Heart right ventricle (tissue), 16 donors: ENCODE results near the gene SNAPIN. TPM values are rescaled to one million over a fixed set of nuclear protein-coding genes. Genes with fewer than 3 reads are reported as not detected.

ENCODE experiments used
- ATAC-seq, 8 donors: fragments of 200-7000 bp; cut with Tn5 transposase; one replicate each; pipeline ENCODE4 v1.9.1; 2020; ENCODE audit warnings: mild to moderate bottlenecking in 8 of 8, moderate library complexity in 8 of 8, moderate number of reproducible peaks in 1 of 8
- DNase-seq, 2 donors: peaks; one replicate each; pipeline ENCODE4 v3.0.0-alpha.2; 2020
- H3K27ac ChIP-seq, 10 donors: fragments of 200-600 bp; sonication (generic) in 2 of 10; one replicate each; pipeline versions ENCODE4 v1.5.0 to v1.8.0; 2020 to 2022; ENCODE audit warnings: mild to moderate bottlenecking in 3 of 10
- H3K27me3 ChIP-seq, 7 donors: fragments of 200-600 bp; one replicate each; pipeline ENCODE4 v1.8.0; 2021 to 2022; ENCODE audit warnings: mild to moderate bottlenecking in 2 of 7
- H3K36me3 ChIP-seq, 9 donors: fragments of 200-600 bp; sonication (generic) in 1 of 9; one replicate each; pipeline versions ENCODE4 v1.5.0 to v1.8.0; 2020 to 2022; ENCODE audit warnings: mild to moderate bottlenecking in 2 of 9
- H3K4me1 ChIP-seq, 9 donors: fragments of 200-600 bp; sonication (generic) in 1 of 9; one replicate each; pipeline versions ENCODE4 v1.5.0 to v1.8.0; 2020 to 2022; ENCODE audit warnings: mild to moderate bottlenecking in 4 of 9
- H3K4me3 ChIP-seq, 10 donors: fragments of 200-600 bp; sonication (generic) in 2 of 10; one replicate each; pipeline versions ENCODE4 v1.5.0 to v1.8.0; 2020 to 2022; ENCODE audit warnings: mild to moderate bottlenecking in 7 of 10, moderate library complexity in 2 of 10
- H3K9me3 ChIP-seq, 11 donors: fragments of 200-600 bp in 10 of 11; sonication (generic) in 2 of 11; one replicate each; pipeline versions ENCODE4 v1.5.0 to v1.8.0; 2013 to 2022; ENCODE audit warnings: mild to moderate bottlenecking in 2 of 11, control low read depth in 1 of 11, moderate library complexity in 1 of 11
- CTCF ChIP-seq, 9 donors: fragments of 200-600 bp; sonication (generic) in 2 of 9; IDR thresholded peaks; one replicate each; pipeline versions ENCODE4 v1.5.0 to v1.8.0; 2021 to 2022; ENCODE audit warnings: antibody characterized with exemption in 9 of 9, mild to moderate bottlenecking in 5 of 9, moderate library complexity in 1 of 9
- WGBS, 2 donors: extraction: QIAGEN DNeasy Blood & Tissue Kit; methylation state at CpG; one replicate each; pipeline ENCODE4 v1.1.7; 2013; ENCODE audit warnings: inconsistent platforms in 1 of 2; 5-methylcytosine and 5-hydroxymethylcytosine counted together
- intact Hi-C, 10 donors: fragments of 100-400 bp; cut with DNase I; formaldehyde crosslinking; loops; one replicate each; pipeline versions ENCODE4 v1.11.1 to v1.14.2; 2022
- polyA plus RNA-seq, 2 donors: library from polyadenylated mRNA; stranded (reverse); fragments of 200-250 nt; gene quantifications; one replicate each; pipeline ENCODE4 v1.2.3, GENCODE V29; 2013
- total RNA-seq, 10 donors: library from RNA; stranded (reverse); fragmentation: NEBNext Ultra II Directional in 3 of 10; extraction: Animal tissue kit (Norgen Biotek cat#: 25700) in 3 of 10; gene quantifications; one replicate each; pipeline versions ENCODE4 v1.2.1 to v1.2.4, GENCODE V29; 2021 to 2023
- donor health status: Arrhythmogenic right ventricular cardiomyopathy.
- donor health status: ischemic (EF 13 %, LVEDD 7.1; RV severe dilation, severe dysfunction).
- donor health status: healthy with polysubstance abuse.
- donor health status: DM: no; HTN: yes; CAD: no.
- donor health status: DM: no; HTN: no; CAD: no.
- donor health status: ischemic (EF 25% LVEDD 6.9; RV normal size, moderate dysfunction).
- donor health status: ischemic (EF 25% LVEDD 5.7; RV mildly dilated, moderate dysfunction).
- donor health status: healthy.
- donor health status: DM: yes; HTN: yes; CAD: no.
- donor health status: Ischemic cardiomyopathy.
- donor health status: ischemic (EF 35%, LVEDD 5.7; RV mildly dilated, moderate dysfunction).
- donor health status: nonischemic (EF 11% LVEDD 7.7; RV severe dilation, severe dysfunction).
- donor health status: DM: yes; HTN: yes; CAD: no.
- donor health status: PGD.
- donor health status: ischemic (EF 29% LVEDD 5.4; RV normal size, mild dysfunction).
- donor health status: nonischemic (EF 23%, LVEDD 6.1; RV moderate dilation, normal function).

SNAPIN gene
- total and polyA plus RNA-seq, 12 donors, result 38.6 to 83.3 (median 71.2) TPM

GRCh38 chr1:153629343-153629665 lies 29.2 kb upstream of the SNAPIN start:
- Histone ChIP-seq H3K27me3 (no peaks in the 10 kb centered on the region), H3K36me3 (peaks cover 0 to 15% (median 0%) of the 10 kb centered on the region in 9 donors), H3K4me3 (peak overlapping the region in 9 of 10 donors; percentile 19 to 71 (median 58)), H3K27ac (peak overlapping the region; percentile 51 to 98 (median 90)), H3K4me1 (peaks cover 19 to 85% (median 59%) of the 10 kb centered on the region in 9 donors), H3K9me3 (no peaks in the 10 kb centered on the region)
- DNase-seq (no peak), ATAC-seq (no peak)
- 62 to 68% methylated on average over 5 of the region's 5 CpGs for WGBS, 2 donors
- intact Hi-C loops, result loop anchor here in 1 of 10 donors (5.0 kb wide), 1 partner anchor 43 kb away; the partner anchor contains the start of gene ILF2
- no peak for TF ChIP-seq CTCF (IDR thresholded peaks at IDR 0.05)

- Histone ChIP-seq H3K36me3 (peaks cover 0 to 9% (median 0%) of the 10 kb centered on the region in 9 donors), H3K4me3 (peak overlapping the region in 9 of 10 donors; percentile 19 to 71 (median 58)), H3K27me3 (no peaks in the 10 kb centered on the region), H3K9me3 (no peaks in the 10 kb centered on the region), H3K4me1 (peaks cover 20 to 82% (median 54%) of the 10 kb centered on the region in 9 donors), H3K27ac (peak overlapping the region; percentile 51 to 98 (median 90))
- WGBS, 2 donors, result 53 to 72% methylated on average over 1 of the region's 1 CpG
- peak; percentile 67 to 80 for DNase-seq
- peak in 7 of 8 donors; percentile 19 to 52 (median 31) for ATAC-seq
- intact Hi-C loops, result loop anchor here in 2 of 10 donors (5.0 kb wide), 2 partner anchors 37 to 42 kb away; partner anchors contain the start of gene ILF2 (in 1 of the 2)
- no peak for TF ChIP-seq CTCF (IDR thresholded peaks at IDR 0.05)
These were observed 28.5 kb upstream of the SNAPIN start for GRCh38 chr1:153629971-153630370.

DNA sequence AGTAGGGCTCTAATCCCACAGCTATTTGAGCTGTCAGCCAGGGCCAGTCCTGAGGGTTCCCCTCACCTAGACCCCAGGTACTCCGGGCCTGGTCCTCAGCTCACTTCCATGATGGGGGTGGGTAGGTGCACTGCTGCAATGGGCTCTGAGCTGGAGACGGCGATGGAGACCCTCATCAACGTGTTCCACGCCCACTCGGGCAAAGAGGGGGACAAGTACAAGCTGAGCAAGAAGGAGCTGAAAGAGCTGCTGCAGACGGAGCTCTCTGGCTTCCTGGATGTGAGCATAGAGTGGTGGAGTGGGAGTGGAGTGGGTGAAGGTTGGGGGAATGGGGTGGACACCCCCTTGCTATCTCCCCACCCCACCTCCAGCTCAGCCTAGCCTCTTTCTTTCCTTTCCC lies 28.1 kb upstream of the SNAPIN start:
- ATAC-seq, result no peak
- no peak for DNase-seq
- Histone ChIP-seq H3K9me3 (no peaks in the 10 kb centered on the region), H3K36me3 (peaks cover 0 to 6% (median 0%) of the 10 kb centered on the region in 9 donors), H3K27me3 (no peaks in the 10 kb centered on the region), H3K4me1 (peaks cover 20 to 82% (median 57%) of the 10 kb centered on the region in 9 donors), H3K27ac (peak overlapping the region; percentile 38 to 98 (median 90)), H3K4me3 (peak overlapping the region in 8 of 10 donors; percentile 13 to 71 (median 58))
- no peak for TF ChIP-seq CTCF (IDR thresholded peaks at IDR 0.05)
- 76 to 81% methylated on average over 7 of the region's 7 CpGs for WGBS, 2 donors
- intact Hi-C loops, result loop anchor here in 1 of 10 donors (5.0 kb wide), 1 partner anchor 37 kb away; no protein-coding TSS in a partner anchor

GRCh38 chr1:153631047-153632022 lies 27.2 kb upstream of the SNAPIN start:
- Histone ChIP-seq H3K9me3 (no peaks in the 10 kb centered on the region), H3K4me1 (peaks cover 14 to 82% (median 59%) of the 10 kb centered on the region in 9 donors), H3K27me3 (no peaks in the 10 kb centered on the region), H3K27ac (peak overlapping the region in 8 of 10 donors; percentile 30 to 98 (median 92)), H3K36me3 (peaks cover 0 to 11% (median under 1%) of the 10 kb centered on the region in 9 donors), H3K4me3 (peak overlapping the region in 3 of 10 donors; percentile 58 to 61 (median 60))
- no peak for DNase-seq
- no peak for ATAC-seq
- intact Hi-C loops, result loop anchor here in 1 of 10 donors (5.0 kb wide), 1 partner anchor 36 kb away; no protein-coding TSS in a partner anchor
- 80 to 81% methylated on average over 10 of the region's 10 CpGs for WGBS, 2 donors
- TF ChIP-seq CTCF (IDR thresholded peaks at IDR 0.05), result no peak
